ENCODE results near the gene CEP128. TPM values are rescaled to one million over a fixed set of nuclear protein-coding genes. Genes with fewer than 3 reads are reported as not detected.

The CEP128 gene
- total RNA-seq, 1 experiment from 2014 or later: 9.5 TPM

- no peak for DNase-seq (ENCODE audit: low read depth)
These were observed 170.3 kb downstream of the CEP128 start for GRCh38 chr14:80771201-80771600.

GRCh38 chr14:80770114-80770908 lies 171.2 kb downstream of the CEP128 start:
- no peak for DNase-seq (ENCODE audit: low read depth)

GRCh38 chr14:80768646-80769045 lies 172.9 kb downstream of the CEP128 start:
- DNase-seq (ENCODE audit: low read depth): no peak

GRCh38 chr14:80764921-80765507 lies 176.5 kb downstream of the CEP128 start:
- DNase-seq (ENCODE audit: low read depth): no peak

- no peak for DNase-seq (ENCODE audit: low read depth)
These were observed 177.0 kb downstream of the CEP128 start for GRCh38 chr14:80764496-80764895.

- DNase-seq (ENCODE audit: low read depth): no peak
These were observed 178.8 kb downstream of the CEP128 start for GRCh38 chr14:80762641-80763228.

- DNase-seq (ENCODE audit: low read depth): no peak
These were observed 186.8 kb downstream of the CEP128 start for GRCh38 chr14:80754696-80755095.

- no peak for DNase-seq (ENCODE audit: low read depth)
These were observed 190.3 kb downstream of the CEP128 start for GRCh38 chr14:80751285-80751684.

- no peak for DNase-seq (ENCODE audit: low read depth)
These were observed 215.3 kb downstream of the CEP128 start for GRCh38 chr14:80726211-80726610.

GRCh38 chr14:80718940-80719339 lies 222.6 kb downstream of the CEP128 start:
- no peak for DNase-seq (ENCODE audit: low read depth)

- DNase-seq (ENCODE audit: low read depth): no peak
These were observed 227.1 kb downstream of the CEP128 start for GRCh38 chr14:80714474-80714873.

- DNase-seq (ENCODE audit: low read depth): no peak
These were observed 228.3 kb downstream of the CEP128 start for GRCh38 chr14:80713076-80713850.

GRCh38 chr14:80705241-80705980 lies 236.1 kb downstream of the CEP128 start:
- no peak for DNase-seq (ENCODE audit: low read depth)

GRCh38 chr14:80700601-80701000 lies 240.9 kb downstream of the CEP128 start:
- DNase-seq (ENCODE audit: low read depth): no peak

GRCh38 chr14:80699861-80700260 lies 241.7 kb downstream of the CEP128 start:
- no peak for DNase-seq (ENCODE audit: low read depth)

- no peak for DNase-seq (ENCODE audit: low read depth)
These were observed 242.6 kb downstream of the CEP128 start for GRCh38 chr14:80698974-80699373.

- DNase-seq (ENCODE audit: low read depth): no peak
These were observed 245.7 kb downstream of the CEP128 start for GRCh38 chr14:80695869-80696268.

GRCh38 chr14:80692903-80693302 lies 248.6 kb downstream of the CEP128 start:
- DNase-seq (ENCODE audit: low read depth): no peak

GRCh38 chr14:80681651-80682050 lies 259.9 kb downstream of the CEP128 start:
- no peak for DNase-seq (ENCODE audit: low read depth)

GRCh38 chr14:80679273-80679672 lies 262.3 kb downstream of the CEP128 start:
- DNase-seq (ENCODE audit: low read depth): no peak

- DNase-seq (ENCODE audit: low read depth): no peak
These were observed 263.1 kb downstream of the CEP128 start for GRCh38 chr14:80678436-80678835.

GRCh38 chr14:80669426-80669825 lies 272.1 kb downstream of the CEP128 start:
- no peak for DNase-seq (ENCODE audit: low read depth)

All from Daoy (cell line).